Activated T-cell treated with anti-CD3 and anti-CD28 coated beads, Interleukin-2, amount 50 U/mL, for 1 hour (primary cell): ENCODE measurements around the gene AGPAT3.

Experiments
- DNase-seq: peaks from one replicate; pipeline ENCODE4 v3.0.0-alpha.2; 2020

The AGPAT3 gene

DNA sequence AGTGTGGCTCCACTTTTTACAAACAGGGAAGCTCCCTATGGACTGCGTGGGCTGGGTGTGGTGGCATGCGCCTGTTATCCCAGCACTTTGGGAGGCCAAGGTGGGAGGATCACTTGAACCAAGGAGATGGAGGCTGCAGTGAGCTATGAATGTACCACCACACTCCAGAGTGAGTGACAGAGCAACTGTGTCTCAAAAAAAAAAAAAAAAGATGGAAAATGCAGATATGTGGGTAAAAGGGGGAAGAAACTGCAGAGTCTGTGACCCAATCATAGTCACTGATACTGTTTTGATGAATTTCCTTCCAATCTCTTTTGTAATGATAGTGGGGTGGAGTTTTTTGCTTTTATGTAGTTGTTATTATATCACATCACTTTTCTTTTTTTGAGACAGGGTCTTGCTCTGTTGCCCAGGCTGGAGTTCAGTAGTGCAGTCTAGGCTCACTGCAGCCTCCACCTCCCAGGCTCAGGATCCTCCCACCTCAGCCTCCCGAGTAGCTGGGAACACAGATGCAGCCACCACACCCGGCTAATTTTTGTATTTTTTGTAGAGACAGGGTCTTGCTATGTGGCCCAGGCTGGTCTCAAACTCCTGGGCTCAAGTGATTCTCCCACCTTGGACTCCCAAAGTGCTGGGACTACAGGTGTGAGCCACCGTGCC, 138.4 kb downstream of the AGPAT3 start:
- DNase-seq = no peak

DNA sequence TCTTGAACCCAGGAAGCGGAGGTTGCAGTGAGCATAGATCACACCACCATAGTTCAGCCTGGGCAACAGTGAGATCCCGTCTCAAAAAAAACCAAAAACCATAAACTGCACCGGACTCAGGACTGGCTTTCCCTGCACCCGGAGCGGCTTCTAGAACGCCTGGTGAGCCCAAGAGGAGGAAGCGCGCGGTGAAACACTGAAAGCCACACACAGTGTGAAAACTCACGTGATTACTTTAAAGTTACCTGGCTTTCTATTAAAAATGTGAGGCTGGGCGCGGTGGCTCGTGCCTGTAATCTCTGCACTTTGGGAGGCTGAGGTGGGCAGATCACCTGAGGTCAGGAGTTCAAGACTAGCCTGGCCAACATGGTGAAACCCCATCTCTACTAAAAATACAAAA, 140.0 kb downstream of the AGPAT3 start:
- no peak for DNase-seq

DNA sequence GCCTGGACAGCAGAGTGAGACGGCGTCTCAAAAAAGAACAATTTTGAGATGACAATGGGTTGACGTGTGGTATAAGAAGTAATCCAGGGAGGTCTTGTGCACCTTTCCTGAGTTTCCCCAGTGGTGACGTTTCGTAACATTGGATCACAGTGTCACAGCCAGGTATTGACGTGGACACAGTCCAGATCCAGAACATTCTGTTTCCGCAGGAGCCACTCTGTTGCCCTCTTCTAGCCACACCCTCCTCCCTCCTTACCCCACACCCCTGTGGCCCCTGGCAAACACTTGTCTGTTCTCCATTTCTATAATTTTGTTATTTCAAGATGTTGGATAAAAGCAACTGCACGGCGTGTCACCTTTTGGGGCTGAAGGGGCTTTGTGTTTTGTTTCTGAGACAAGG, 140.6 kb downstream of the AGPAT3 start:
- DNase-seq = no peak

DNA sequence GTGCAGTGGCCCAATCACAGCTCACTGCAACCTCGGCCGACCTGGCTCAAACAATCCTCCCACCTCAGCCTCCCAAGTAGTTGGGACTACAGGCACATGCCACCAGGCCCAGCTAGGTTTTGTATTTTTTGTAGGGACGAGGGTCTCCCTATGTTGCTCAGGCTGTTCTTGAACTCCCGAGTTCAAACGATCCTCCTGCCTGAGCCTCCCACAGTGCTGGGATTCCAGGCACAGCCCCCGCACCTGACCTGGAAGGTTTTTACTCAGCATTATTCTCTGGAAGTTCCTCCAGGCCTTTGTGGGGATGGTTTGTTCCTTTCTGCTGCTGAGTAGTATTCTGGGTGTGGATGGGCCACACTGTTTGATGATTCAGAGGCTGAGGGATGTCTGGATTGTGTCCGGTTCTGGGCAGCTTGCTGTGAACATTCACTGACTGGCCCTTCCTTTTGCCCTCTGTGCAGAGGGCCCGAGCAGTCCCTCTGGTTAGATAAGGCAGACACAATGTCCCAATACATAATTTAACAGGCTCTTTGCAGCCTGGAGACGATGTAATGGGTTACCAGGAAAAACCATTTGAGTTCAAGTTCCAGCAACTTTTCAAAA, 141.1 kb downstream of the AGPAT3 start:
- DNase-seq = no peak

DNA sequence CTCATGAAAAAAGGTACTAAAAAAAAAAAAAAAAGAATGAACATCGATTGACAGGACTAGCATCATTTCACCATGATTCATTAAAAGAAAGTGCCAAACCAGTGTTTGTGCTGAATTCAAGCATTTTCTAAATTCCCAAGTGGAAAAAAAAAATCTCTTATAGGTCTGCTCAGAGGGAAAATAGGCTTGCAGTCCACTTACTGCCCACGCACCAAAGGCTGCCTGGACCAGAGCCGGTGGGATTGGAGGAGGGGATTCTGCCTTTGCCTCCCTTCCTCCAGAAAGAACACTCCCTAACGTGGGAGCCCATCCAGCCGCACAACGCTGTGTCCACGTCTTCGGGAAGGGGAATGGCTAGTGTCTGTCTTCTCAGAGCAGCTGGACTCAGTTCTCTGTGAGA, 141.6 kb downstream of the AGPAT3 start:
- DNase-seq = no peak

DNA sequence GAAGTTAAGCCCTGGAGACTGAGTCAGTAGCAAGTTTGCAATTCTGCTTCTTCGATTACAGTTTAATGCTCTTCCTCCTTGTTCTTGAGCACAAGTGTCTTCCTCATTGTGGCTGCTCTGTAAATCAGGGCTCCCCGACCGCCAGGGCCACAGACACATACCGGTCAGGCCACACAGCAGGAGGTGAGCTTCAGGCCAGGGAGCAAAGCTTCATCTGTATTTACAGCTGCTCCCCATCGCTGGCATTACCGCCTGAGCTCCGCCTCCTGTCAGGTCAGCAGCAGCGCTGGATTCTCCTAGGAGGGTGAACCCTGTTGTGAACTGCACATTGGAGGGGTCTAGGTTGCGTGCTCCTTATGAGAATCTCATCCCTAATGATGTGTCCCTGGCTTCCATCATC, 145.4 kb downstream of the AGPAT3 start:
- DNase-seq = no peak

DNA sequence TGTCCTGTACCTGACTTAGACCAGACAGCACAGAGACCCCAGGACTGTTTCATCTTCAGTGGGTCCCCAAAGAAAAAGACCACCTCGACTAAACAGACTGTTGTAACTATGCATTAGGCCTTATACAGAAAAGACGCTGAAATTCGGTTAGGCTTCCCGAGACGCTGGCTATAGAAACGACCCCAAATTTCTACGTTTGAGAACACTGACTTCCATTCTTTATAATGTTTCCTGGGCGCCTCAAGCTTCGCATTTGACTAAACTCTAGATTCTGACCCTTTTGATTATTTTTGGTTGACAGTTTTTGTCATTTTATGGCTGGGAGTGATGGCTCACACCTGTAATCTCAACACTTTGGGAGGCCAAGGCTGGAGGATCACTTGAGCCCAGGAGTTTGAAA, 146.1 kb downstream of the AGPAT3 start:
- no peak for DNase-seq

DNA sequence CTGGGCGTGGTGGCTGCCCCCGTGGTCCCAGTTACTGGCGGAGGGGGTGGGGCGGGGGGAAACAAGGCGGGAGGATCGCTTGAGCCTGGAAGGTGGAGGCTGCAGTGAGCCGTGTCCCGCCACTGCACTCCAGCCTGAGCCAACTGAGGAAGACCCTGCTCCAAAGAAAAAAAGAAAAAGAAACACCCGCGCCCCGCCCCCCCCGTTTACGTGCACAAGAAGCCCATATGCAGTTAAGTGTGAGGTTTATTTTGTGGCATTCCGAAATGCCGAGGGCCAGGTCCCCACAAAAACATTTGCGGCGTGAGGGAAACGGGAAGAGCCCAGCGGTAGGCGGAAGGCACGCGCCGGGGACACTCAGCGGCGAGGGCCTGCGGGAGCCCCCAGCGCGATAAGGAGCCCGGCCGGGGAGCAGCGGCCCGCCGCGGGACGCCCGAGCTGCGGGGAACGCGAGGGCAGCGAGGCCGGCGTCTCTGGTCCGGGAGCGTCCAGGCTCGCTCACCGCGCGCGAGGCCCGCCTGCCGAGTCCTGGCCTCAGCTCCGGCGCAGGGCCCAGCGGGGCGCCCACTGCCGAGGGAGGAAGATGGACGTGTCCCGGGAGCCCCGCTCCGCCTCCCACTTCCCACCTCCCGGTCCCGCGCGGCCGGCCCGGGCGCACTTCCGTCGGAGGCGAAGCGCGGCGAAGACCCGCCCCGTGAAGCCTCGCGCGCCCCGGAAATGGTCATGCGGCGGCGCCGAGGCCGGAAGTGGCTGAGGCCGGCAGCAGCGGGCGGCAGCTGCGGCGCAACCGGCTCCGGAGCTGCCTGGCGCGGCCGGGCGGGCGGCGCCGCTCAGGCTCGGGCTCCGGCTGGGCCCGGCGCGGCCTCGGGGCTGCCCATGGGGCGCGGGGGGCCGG, 146.8 kb downstream of the AGPAT3 start, which contains the start of gene TRAPPC10:
TSS of gene TRAPPC10 (plus strand) at position 731 of the 895 bp plus-strand sequence. CDS start 185 bp downstream, outside the sequence.
- peak; percentile 77 for DNase-seq

DNA sequence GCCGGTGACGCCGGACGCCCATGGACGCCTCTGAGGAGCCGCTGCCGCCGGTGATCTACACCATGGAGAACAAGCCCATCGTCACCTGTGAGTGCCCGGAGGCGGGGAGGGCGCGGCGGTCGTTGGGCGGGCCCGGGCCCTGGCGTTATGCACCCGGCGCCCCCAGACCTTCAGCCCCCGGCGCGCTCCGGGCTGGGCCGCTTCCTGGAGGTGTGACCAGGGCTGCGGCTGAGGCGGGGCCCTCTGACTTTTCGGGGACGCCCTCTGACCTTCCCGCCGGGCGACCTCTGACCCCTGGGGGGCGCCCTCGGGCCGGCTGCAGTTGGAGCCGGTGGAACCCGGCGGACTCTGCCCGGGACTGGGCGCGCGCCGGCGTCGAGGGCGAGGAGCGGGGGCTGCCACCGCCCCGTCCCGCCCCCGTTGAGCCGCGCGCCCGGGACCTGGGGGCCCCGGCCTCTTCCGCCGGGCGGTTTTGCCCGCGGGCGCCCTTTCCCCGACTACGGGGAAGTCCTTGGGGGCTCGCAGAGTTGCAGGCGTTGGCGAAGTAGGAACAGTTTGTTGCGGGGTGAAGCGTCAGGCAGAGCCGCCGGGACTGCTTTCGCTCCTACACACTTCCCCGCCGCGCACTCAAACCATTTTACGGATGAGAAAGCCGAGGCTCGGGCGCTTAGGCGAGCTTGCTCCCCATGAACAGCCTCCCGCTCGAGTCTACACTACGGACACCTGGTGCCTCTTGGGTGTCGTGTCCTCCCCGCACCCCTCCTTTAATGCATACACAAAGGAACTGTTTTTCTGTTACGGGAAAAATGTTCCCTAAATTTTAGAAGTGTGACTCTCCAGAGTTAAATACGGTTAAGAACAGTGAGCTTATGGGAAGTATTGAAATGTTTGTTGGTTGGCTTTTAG, 147.7 kb downstream of the AGPAT3 start:
- DNase-seq = peak; percentile 88

DNA sequence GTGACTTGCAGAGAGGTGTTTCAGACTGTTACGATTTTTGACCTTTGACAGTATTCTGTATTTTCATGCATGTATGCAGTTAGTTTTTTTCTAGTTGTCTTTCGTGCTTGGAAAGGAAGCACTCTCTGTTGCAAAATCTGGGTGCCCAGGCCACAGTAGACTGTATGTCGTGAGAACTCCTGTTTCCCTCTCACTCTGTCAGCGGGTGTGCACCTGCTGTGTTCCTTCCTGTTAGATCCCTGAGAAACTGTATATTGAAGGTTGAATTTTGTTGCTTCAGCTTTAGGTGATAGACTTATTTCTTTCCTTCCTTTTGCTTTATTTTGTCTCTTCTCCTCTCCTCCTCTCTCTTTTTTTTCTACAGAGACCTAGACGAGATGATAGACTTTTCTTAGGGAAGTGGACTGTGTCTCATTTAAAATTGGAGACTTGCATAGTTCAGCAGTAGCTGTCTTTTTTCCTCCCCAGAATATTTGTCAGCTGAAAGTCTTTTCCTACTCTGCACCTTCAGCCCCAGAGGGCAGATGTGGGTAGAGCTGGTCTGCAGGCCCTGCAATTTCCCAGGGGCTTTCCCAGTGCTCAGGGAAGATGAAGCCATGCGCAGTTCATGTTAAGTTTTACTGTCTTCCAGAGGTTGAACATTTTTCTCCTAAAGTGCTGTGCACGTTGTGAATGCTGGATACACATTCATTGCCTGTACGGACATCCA, 148.5 kb downstream of the AGPAT3 start:
- peak; percentile 41 for DNase-seq

DNA sequence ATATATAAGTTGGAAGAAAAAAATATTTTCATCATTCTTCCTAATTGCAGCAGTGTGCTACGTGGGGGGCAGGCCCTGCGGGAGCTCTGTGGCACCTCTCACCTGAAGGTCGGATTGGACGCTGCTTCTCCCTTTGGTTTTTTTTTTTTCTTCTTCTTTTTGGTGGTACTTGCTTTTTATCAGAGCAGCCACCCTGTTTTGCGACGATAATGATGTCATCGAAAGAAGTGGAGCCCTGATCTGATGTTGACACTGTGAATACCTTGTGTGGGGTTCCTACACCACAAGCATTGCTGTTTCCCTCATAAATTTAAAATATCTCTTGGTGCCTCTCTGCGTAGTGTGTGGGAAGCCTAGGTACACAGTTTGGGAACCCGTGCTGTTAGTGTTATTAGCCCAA, 152.6 kb downstream of the AGPAT3 start:
- DNase-seq = no peak

DNA sequence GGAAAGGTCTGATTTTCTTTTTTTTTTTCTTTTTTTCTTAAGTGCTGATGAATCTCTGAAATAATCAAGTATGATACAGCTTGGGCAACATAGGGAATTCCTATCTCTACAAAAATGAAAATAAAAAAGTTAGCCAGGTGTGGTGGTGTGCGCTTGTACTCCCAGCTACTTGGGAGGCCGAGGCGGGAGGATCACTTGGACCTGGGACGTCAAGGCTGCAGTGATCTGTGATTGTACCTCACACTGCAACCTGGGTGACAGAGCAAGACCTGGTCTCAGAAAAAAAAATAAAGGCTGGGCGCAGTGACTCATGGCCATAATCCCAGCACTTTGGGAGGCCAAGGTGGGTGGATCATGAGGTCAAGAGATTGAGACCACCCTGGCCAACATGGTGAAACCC, 153.1 kb downstream of the AGPAT3 start:
- DNase-seq = no peak

DNA sequence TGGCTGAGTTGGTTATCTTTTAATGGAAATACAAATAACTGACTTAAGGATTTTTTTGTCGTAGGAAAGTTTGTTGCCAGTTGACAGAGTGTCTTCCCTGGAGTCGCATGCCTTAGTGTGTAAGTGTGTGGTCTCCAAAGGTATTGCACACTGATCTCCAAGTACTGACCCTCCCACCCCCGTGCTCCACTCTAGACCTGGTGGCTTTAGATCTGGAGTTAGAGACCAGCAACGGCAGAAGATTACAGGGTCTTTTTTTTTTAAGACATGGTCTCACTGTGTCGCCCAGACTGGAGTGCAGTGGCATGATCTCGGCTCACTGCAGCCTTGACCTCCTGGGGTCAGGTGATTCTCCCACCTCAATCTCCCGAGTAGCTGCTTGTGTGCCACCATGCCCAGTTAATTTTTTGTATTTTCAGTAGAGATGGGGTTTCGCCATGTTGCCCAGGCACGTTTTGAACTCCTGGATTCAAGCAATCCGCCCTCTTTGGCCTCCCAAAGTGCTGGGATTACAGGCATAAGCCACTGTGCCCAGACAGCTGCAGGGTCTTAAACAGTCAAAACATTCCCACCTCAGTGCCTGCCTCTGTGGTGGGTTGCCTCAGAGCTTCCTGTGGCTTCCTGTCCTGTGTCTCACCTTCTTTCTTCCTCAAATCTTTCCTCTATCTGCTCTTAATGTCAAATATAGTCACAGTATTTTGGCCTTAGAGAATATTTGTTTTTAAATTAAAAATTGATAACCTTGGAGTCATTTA, 154.0 kb downstream of the AGPAT3 start:
- no peak for DNase-seq

DNA sequence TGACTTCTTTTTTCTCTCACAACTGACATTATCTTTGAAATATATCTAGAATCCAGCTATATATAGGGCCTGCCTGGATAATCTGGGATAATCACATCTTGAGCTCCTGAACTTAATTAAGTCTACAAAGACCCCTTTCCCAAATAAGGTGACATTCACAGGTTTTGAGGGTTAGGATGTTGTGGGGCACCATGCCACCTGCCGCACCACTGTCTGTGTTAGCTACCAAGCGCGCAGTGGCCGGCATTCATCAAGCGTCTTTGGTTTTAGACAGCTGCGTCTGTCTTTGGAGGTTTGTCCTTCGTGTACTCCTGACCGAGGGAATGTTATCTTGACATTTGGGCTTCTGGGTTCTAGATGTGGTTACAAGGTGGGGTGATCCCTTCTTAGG, 154.5 kb downstream of the AGPAT3 start:
- no peak for DNase-seq

DNA sequence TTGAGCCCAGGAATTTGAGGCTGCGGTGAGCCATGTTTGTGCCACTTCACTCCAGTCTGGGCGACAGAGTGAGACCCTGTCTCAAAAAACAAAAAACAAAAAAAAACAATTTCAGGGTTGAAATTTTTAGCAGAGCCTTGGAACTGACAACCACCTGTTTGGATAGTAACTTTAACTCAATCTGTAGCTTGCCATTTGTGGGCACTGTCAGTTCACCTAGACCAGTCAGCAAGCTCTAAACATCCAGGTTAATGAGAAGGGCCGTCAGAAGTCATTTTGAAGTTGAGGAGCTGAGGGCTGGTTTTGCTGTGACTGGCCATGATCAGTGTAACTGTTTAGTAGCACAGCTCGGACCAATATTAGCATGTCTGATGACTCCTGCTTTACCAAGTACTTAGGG, 155.5 kb downstream of the AGPAT3 start:
- no peak for DNase-seq

DNA sequence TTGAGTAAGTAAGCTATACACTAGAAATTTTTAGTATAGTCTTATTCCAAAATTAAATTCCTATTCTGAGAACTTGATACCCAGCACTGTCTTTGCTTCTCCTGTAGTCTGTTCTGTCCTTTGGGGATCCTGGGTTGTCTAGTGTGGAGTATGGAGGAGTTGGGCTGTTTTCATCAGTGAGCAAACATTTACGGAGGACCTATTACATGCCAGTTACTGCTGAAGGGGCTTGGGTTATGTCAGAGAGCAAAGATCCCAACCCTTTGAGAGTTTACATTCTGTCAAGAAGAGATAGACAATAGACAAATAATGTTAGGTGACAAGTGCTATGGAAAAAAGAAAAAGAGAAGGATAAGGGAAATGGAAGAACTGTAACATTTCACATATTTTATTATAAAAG, 156.0 kb downstream of the AGPAT3 start:
- DNase-seq = no peak

DNA sequence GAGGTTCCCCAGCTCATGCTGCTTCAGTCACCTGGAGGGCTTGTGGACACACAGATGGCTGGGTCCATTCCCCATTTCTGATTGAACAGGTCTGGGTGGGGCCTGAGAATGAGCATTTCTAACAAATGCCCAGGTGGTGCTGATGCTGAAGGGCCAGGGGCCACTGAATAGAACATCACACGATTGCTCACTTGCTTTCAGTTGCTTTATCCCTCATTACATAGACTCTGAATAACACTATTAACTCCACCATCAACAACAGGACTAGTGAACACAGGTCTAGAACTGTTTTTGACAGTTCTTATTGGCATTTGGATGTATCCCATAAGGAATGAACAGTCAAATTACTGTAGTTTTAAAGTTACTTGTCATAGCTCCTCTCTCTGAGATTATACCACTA, 159.2 kb downstream of the AGPAT3 start:
- no peak for DNase-seq

DNA sequence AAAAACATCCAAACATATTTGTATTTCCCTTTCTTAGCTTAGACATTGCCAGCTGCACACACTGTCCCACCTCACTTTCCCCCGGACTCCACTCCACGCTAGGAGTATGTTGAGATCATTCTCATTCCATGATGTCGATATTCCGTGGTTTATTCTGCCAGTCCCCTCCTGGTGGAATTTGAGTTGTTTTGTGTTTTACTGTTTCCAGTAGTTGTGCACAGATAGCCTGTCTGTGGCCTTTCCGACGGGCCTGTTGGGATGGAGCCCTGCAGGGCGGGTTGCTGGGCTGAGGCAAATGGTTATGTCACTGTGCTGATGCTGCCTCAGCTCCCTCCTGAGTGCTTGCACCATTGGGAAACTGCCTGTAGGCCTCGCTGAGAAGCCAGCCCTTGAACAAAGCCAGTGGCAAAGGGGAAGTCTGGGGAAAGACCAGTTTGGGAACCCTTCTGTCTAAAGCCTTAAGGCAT, 159.9 kb downstream of the AGPAT3 start:
- no peak for DNase-seq

DNA sequence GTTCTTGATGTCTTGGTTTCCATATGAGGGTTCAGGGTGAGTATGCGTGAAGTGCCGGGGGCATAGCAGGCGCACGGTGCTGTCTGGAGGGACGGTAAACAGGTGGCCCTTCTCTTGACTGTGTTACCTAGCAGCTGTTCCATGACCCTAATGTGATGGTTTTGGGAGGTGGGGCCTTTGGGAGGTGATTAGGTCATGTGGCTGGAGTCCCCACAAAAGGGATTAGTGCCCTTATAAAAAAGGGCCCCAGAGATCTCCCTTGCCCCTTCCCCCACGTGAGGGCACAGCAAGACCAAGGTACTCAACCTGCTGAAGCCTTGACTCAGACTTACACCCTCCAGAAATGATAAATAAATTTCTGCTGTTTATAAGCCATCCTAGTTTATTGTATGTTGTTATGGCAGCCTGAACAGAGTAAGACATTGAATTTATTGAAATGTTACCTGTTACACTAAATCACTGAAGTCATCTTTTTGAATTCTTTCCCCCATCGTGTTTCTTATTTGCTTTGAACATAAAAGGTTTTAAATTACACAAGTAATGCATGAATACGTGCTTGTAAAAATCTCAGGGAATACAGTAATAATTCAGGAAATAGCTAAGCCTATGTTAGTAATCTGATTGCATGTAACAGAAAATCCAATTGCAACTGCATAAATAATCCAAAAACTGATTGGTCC, 162.7 kb downstream of the AGPAT3 start:
- DNase-seq = no peak

DNA sequence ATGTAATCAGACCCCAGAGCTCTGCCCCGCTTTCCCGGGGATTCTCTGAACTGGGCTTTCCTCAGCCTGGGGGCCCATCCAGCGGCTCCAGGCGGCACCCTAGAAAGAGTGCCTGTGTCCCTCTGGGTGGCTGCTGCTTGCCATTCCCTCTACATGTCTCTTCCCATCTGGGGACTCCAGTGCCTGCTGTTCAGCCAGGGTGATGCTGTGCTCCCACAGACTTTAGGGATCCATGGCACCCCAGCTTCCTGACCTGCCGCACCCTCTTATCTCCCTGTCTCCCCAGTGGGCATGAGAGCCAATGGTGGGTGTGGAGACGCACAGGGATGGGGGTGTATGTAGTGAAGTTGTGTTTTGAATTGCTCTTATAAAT, 163.2 kb downstream of the AGPAT3 start:
- DNase-seq = no peak
